Endothelial cell of umbilical vein (primary cell): ENCODE measurements around the gene FAM43A.

ENCODE experiments used
- EZH2 ChIP-seq: IDR thresholded peaks from 2 replicates; pipeline ENCODE4 v1.6.1; 2012; ENCODE audit warnings: borderline replicate concordance, low read depth, mild to moderate bottlenecking, moderate library complexity, low read length, inconsistent platforms; ENCODE audit not compliant: severe bottlenecking
- JUN ChIP-seq: IDR thresholded peaks from 2 replicates; pipeline ENCODE4 v1.6.1; 2011; ENCODE audit warnings: borderline replicate concordance, low read depth; ENCODE audit not compliant: insufficient read length, insufficient read depth
- MYC ChIP-seq: IDR thresholded peaks from one replicate; pipeline ENCODE4 v1.6.1; 2011; ENCODE audit warnings: mild to moderate bottlenecking, low read depth, low read length
- POLR2A ChIP-seq: IDR thresholded peaks from 2 replicates; pipeline ENCODE4 v1.6.1; 2012; ENCODE audit warnings: low read depth, mild to moderate bottlenecking, control low read depth, low read length
- POLR2AphosphoS5 ChIP-seq: IDR thresholded peaks from 2 replicates; pipeline ENCODE4 v1.6.1; 2012; ENCODE audit warnings: low read depth, mild to moderate bottlenecking, control low read depth, low read length, moderate library complexity; ENCODE audit not compliant: insufficient read depth
- TF ChIP-seq, protein P1 (sequence below), 2 donors: IDR thresholded peaks; 1 replicate in 1 of 2; 2 replicates in 1 of 2; pipeline ENCODE4 v1.5.1; 2011; ENCODE audit warnings: low read length in 2 of 2, mild to moderate bottlenecking in 2 of 2, moderate library complexity in 2 of 2, control low read depth in 1 of 2, inconsistent platforms in 1 of 2, low read depth in 1 of 2; ENCODE audit not compliant: insufficient read depth in 1 of 2; ENCODE audit errors: extremely low read depth in 1 of 2
- TF ChIP-seq, protein P2 (sequence below): IDR thresholded peaks from 2 replicates; pipeline ENCODE4 v1.6.1; 2011; ENCODE audit not compliant: insufficient read depth, insufficient read length

DNA sequence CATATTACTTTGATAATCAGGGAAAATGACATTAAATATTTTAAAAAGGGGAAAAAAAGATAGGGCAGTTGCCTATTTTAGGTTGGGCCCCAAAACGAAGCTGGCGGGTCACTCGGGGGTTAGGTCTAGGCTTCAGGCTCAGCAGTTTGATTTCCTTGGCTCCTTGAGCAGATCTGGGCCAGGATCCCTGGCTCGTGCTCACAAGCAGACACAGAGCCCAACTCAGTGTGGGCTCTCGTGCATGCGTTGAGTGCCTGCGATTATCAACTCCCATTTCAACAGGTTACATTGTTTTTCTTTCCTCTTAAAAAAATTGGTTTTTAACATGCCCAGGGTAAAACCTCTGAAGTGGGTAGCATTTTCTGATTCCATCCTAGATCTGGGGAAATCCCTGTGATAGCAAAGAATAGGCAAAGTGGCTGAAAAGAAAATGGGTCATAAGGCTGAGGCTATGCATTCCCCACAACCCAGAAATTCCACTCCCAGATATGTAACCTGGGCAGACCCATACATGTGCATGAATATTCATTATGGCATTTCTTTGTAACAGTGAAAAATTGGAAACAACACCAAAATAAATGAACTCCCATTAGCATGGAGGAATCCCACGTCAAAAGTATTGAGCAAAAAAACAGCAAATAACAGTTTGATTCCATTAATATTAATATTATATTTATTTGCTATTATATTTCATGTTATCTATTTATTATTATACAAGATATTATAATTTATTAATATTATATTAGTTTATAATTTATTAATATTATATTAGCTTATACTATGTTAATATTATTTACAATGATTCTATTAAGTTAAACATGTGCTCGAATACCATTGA is 27.8 kb downstream of the FAM43A start:
- TF ChIP-seq MYC (no peak), EZH2 (no peak), POLR2AphosphoS5 (no peak), POLR2A (no peak), JUN (no peak)
- TF ChIP-seq, protein P1, sequence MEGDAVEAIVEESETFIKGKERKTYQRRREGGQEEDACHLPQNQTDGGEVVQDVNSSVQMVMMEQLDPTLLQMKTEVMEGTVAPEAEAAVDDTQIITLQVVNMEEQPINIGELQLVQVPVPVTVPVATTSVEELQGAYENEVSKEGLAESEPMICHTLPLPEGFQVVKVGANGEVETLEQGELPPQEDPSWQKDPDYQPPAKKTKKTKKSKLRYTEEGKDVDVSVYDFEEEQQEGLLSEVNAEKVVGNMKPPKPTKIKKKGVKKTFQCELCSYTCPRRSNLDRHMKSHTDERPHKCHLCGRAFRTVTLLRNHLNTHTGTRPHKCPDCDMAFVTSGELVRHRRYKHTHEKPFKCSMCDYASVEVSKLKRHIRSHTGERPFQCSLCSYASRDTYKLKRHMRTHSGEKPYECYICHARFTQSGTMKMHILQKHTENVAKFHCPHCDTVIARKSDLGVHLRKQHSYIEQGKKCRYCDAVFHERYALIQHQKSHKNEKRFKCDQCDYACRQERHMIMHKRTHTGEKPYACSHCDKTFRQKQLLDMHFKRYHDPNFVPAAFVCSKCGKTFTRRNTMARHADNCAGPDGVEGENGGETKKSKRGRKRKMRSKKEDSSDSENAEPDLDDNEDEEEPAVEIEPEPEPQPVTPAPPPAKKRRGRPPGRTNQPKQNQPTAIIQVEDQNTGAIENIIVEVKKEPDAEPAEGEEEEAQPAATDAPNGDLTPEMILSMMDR (IDR thresholded peaks at IDR 0.05; ENCODE audit: extremely low read depth in 1 of 2, insufficient read depth in 1 of 2, low read depth in 1 of 2, low read length in 2 of 2), result no peak
- TF ChIP-seq, protein P2, sequence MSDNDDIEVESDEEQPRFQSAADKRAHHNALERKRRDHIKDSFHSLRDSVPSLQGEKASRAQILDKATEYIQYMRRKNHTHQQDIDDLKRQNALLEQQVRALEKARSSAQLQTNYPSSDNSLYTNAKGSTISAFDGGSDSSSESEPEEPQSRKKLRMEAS, result no peak
